HG03064 (cell line): ENCODE results near the gene WNT9A.
A peak's percentile ranks its signal among the peaks of the same experiment; 100 is the strongest.

Experiments
- ATAC-seq: cut with Tn5 transposase; IDR thresholded peaks from one replicate; pipeline ENCODE4 v1.9.1; 2021; ENCODE audit warnings: low read depth; ENCODE audit not compliant: unreplicated experiment

The WNT9A gene

DNA sequence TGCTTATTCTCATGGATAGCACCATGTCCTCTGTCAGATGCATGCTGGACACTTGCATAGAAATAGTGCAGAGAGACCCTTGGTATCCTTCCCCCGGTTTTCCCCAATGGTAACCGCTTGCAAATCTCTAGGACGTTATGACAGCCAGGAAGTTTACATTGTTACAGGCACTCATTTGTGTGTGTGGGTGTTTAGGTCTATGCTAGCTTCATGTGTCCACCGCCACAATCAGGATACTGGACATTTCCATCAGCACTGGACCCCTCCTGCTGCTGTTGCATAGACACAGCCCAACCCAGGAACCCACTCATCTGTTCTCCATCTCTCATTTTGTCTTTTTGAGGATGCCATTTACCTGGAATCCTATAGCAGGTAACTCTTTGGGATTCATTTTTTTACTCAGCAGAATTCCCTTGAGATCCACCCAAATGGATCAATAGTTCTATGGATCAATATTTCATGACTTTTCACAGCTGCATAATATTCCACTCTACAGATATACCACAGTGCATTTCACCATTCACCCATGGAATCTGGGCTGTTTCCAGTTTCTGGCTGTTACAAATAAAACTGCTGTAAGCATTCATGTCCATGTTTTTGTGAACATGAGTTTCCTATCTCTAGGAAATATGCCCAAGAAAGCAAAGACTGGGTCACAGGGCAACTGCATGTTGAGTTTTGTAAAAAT lies 6.6 kb upstream of the WNT9A start:
- no peak for ATAC-seq

DNA sequence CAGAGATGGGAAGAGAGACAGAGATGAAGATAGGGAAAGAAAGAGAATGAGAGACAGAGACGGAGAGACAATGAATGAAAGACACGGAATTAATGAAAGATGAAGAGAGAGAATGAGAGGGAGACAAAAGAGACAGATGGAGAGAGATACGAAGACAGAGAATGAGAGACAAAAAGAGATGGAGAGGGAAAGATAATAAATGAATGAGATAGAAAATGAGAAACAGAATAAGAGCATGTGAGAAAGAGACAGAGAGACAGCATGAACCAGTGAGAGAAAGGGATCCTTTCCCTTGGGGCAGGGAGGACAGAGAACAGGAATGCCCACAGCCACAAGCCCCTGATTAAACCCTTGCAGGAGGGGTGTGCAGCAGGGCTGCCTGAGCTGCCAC lies 5.3 kb upstream of the WNT9A start:
- no peak for ATAC-seq

DNA sequence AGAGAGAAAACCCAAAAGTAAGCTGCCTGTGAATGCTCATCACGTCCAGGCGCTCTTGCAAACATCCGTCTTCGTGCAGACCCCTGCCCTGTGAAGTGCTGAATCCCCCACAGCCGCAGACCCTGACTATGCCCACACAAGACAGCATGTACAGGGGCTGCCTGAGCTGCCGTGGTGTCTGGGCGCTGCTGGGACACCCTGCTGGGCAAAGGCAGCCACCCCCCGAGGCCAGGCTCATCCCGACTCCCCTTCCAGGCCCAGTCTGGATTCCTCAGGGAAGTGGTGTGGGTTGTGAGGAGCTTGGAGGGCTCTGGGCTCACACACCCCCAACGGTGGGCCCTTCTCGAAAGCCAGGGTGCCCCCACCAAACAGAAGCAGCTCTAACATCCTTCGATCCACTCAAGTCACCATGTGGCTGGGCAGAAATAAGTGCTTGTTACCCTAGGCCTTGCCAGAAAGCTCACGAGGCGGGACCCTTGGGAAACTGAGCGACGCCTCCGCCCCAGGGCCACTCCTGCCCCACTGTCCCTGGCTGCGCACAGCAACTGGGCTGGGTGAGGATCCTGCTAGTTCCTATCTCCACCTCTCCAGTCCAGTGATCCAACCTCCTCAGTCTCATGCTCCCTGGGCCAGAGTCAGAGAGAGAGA lies 4.8 kb upstream of the WNT9A start:
- ATAC-seq: no peak

DNA sequence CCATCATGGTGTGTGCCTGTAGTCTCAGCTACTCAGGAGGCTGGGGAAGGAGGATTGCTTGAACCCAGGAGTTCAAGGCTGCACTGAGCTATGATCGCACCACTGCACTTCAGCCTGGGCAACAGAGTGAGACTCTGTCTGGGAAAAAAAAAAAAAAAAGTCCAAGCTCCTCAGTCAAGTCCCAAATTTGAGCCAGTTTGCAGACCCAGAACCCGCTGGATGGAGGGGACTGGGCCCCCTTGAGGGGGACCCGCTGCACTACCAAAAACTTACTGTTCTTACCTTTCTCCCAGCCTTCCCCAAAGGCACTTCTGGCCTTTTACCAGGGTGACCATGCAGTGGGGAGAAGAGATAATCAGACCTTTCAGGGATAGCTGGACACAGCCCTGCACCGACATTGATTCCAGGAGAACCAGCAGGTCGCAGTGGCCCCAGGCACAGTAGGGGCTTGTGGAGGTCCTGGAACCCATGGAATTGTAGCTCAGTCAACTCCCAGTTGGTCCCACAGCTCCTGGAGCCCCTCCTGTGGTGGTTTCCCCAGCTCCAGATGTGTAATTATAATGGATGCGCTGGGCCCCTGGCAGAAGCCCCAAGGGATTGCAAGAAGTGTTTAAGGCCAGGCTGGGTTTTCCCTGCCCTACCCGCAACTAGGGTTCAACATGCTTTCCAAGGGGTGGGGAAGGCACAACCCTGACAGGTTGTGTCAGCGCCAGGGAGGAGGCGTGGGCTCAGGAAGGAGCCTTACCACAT lies 4.1 kb upstream of the WNT9A start:
- ATAC-seq: no peak

DNA sequence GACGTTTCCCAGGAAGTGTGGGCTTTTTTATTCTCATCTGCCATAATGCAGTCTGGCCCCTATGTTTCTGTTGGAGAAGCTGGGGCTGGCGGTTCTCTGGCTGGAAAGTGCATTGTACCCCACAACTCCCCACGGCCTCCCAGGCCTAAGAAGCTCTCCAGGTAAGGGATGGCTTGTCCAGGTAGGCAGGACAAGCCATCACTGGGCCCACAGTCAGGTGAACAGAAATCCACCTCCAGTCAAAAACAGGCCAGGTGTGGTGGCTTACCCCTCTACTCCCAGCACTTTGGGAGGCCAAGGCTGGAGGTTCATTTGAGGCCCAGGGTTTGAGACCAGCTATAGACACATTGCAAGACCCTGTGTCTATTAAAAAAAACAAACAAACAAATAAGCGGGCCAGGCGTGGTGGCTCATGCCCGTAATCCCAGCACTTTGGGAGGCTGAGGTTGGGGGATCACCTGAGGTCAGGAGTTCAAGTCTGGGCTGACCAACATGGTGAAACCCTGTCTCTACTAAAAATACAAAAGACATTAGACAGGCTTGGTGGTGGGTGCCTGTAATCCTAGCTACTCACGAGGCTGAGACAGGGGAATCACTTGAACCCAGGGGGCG lies 3.1 kb upstream of the WNT9A start:
- ATAC-seq: no peak

DNA sequence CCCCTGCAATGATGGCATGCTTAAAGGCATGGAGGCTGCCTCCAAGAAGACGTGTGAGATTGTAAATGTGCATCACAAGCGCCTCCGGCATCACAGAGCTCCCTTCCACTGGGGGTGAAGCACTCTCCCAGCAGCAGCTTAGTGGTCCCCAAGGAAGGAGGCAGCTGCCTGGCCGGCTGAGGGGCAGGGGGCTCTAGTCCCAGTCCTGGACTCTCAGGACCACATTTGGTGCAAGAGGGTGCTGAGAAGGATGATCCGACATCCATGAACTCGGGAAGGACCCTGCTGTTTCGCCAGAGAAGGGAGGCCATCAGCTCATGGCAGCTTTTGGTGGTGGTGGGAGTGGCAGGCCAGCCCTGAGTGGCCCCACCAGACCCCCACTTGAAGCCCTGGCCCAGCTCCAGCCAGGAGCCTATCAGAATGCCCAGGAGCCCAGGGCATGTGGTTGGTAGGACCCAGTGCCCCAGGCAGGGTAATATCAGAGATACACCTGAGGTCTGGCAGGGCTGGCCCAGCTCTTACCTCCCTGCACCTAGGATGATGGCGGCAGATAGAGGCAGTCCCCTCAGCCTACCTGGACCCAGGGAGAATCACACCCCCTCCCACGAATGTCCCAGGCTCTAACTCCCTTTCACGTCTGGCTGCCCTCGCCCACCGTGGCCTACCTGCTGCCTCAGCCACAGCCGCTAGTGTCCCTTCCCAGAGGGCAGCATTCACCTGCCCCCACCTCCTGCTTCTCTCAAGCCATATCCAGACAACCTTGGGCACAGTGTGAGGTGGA lies 2.4 kb upstream of the WNT9A start:
- ATAC-seq: no peak

DNA sequence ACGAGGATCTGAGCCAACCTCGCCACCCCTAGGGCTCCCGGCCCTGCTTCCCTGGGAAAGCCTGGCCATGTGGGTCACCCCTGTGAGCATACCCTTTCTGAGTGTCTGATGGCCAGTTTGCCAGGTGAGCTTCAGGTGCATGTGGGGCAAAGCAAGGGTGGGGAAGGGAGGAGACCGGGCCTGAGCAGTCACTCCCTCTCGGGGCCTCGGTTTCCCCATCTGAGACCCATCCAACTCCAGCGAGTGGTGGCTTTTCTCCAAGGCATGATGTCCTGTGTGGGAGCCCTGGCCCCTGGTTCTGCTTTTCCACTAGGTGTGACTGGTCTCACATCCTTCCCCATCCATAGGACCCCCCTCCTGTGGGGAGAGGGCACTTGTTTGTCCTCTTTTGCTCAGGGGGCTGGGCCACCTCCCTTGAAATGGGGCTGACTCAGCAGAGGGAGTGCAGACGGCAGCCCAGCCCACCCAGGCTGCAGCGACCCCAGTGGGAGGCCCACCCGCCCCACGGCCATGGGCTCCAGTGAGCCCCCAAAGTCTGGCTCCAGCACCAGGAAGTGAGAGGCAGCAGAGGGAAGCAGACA lies 1.7 kb upstream of the WNT9A start:
- ATAC-seq: no peak

DNA sequence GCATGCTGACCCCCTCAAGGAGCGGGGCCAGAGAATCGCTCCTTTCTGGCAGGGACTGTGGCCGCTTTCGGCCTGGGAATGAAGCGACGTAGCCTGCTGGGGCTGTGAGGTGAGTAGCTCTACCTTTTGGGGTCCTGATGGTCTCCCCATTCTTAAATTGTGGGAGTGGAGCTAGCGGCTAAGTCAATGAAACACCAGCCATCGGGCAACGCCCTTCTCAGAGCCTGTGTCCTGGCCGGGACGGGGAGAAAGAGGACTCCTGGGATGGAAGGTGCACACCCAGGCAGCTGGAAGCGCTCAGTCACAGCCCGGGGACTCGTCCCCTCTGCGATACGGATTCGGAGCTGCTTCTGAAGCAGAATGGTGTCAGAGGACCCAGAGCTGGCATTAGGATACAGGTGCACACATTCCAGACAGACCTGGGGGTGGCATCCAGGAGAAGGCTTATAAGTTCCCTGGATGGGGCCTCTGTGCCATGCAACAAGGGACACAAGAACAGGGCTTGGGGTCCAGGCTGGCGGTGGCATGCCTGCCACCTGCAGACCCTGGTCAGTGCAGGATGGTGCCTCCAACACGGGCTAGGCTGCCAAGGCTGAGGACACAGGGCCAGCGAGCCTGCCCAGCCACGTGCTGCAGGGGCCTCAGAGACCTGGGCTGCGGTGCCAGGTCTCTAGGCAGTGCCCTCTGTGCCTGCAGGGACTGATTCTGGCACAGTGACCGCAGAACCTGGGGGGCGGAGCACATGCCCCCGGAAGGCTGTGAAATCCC lies 945 bp upstream of the WNT9A start:
- ATAC-seq: no peak

DNA sequence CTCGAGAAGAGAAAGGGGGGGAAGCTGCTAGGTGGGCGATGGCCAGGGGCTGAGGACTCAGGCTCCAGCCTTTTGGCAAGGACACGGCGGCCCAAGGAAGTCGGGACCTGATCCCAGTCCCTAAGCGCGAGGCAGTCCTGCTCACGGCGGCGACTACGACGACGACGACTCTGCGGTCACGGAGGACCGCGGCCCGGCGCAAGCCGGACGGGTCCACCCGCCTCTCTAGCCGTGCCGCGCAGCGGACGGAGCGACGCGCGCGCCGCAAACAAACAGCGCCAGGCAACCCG lies 401 bp downstream of the WNT9A start:
- no peak for ATAC-seq

DNA sequence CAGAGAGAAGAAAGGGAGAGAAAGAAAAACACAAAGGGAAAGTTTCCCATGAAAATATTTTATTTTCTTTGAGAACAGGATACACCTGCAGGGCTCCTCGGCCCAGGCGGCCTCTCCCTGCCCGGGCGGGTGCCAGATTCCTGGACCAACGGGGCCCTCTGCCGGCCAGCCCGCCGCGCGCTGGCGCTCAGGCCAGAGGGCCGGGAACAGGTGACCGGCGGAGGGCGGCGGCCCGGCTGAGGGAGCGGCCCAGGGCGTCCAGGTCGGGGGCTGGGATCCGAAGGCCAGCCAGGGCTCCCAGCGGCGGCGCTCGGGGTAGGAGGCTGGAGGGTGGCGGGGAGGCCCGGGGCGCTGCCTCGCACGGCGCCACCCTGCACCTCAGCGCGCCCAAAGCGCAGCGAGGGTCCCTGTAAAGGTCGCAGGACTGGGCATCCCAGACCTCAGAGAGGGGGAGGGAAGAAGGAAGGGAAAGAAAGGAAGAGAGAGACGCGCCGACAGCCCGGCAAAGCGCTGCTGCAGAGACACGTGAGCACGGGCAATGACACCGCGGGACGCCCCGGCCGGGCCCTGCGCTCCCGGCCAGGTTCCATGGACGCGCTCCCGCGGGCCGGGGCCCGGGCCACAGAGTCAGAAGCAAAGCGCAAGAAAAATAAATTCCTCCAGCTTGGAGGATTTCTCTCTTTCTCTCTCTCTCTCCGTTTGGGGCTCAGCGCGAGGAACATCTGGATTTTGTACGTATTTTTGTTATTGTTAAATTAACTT lies 927 bp downstream of the WNT9A start:
- peak; percentile 62 for ATAC-seq

DNA sequence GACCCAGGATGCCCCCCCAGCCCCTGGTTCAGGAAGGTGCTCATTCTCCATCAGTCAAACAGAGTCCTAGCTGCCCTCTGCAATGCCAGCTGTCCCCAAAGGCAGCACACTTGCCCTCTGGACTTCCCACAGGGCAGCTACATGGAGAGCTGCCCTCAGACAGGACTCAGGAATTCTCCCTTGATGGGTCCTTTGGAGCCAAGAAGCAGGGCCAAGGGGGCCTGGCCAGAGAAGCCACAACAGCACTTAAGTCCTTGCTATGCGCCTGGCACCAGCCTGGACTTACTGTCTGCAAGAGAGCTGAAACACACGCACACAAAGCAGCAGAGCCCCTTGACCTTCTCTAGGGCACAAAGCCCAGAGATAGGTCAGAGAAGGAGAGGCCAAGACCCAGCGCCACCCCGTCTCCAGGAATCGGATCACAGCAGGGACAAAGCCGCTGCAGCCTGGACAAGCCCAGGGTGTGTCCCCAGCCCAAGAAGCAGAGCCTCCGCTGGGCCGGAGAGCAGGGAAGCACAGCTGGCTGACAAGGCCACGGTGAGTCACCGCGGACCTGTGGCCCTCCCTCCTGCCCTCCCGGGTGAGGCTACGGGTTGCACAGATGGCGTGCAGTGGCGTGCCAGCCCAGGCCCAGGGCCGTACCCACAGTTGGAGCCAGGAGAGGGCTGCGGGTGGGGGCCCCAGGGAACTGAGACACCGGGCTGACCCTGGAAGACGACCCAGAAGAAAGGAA lies 1.7 kb downstream of the WNT9A start:
- peak; percentile 28 for ATAC-seq

DNA sequence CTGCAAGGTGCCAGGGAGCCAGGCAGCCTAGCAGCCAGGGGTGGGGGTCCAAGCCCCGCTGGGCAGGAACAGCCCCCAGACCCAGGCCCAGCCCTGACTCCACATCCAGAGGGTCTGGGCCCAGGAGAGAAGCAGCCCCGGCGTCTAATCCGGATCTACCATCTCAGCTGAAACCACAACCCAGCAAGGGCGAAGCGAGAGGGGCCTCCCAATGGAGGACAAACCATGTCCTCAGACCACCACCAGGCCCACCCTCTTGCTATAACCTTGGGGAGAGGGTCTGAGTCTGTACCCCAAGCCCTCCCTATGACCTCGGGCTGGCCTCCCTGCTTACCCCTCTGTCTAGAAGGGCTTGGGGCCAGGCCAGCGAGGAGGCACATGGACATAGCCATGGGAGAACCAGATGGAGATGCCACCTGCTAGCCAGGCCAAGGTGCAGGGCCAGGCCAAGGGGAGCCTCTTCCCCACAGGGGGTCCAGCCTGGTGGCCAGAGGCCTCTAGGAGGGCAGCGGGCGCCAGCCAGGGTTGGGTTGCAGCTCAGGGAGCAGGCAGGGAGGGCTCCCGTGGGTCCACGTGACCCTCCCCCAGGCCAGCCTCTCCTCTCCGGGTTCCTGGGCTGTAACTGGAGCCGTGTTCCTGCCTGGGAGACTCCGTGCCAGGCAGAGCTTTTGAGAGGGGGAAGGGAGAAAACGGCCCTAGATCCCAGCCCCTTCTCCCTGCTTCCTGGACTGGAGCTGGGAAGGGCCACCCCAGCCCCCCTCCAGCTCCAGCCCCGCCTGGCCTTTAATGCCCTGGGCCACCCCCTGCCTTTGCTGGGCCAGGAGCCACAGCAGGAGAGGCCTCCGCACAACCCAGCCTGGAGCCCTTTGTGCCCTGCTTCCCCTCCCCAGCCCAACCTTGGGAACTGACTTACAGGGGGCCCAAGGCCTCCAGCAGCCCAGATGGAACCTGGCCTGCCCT lies 2.5 kb downstream of the WNT9A start:
- no peak for ATAC-seq

DNA sequence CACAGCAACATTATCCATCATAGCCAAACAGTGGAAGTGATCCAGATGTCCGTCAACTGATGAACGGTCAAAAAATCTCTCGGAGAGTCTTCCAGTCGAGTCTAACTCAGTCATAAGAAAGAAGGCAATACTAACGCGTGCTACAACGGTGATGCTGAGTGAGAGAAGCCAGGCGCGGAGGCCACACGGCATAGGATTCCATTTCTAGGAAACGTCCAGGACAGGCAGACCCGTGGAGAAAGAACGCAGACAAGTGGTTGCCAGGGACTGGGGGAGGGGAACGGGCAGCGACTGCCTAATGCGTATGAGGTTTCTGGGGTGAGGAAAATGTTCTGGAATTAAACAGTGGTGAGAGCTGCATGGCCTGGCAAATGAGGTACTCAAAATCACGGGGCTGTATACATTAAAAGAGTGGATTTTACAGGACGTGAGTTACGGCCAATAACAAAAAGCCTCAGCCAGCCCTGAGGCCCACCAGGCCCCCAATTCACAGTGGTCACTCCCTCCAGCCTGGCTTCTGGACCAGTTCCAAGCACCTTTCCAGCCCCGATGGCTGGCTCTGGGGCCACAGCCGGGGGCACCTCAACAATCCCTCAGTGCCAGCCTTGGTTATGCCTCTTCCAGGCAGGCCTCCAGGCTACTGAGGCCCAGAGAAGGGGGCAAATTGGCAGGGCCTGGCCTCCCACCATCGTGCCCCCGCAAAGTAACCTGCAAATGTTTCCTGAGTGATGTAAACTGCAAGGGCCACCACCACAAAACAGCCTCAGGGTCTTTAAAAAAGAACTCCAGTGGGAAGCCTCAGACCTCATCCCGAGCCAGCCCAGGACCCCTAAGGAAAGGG lies 3.4 kb downstream of the WNT9A start:
- no peak for ATAC-seq

DNA sequence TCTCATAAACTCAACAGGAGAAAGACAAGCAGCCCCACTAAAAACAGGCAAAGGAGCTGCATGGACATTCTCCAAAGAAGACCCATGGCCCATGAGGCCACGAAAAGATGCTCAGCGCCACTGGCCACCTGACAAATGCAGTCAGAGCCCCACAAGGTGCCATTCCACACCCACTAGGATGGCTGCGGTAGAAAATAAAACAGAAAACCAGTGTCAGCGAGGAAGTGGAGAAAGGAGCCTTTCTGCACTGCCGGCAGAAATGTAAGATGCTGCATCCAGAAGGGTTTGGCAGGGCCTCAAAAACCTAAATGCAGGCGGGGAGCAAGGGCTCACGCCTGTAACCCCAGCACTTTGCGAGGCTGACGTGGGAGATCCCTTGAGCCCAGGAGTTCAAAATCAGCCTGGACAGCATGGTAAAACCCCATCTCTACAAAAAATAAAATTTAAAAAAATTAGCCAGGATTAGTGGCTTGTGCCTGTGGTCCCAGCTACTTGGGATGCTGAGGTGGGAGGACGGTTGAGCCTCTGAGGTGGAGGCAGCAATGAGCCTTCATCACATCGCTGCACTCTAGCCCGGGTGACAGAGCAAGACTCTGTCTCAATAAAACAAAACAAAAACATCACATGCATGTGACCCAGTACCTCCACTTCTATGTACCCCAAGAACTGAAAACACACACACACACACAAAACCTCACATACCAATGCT lies 4.2 kb downstream of the WNT9A start:
- ATAC-seq: no peak

DNA sequence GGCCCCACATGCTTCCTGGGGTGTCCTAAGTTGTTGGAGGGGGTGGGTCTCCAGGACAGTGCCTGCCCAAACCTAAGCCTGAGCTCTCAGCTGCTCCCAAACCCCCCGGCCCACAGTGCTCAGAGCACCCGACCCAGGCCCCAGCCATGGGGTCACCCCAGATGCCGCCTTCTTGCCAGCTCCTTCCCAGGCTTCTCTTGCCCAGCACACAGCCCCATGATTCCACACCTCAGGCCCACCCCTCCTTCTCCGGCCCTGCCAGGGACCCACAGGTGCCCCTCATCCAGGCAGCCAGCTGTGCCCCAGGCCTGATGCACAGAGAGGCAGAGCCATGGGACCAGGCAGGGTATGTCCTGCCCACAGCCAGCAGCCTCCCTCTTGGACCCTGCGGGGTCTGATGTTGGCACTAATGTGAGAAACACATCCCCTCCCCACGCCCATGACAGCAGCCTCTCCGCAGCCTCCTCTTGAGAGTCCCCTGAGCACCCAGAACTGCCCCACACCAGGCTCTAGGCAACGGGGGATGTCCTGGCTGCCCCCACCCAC lies 4.9 kb downstream of the WNT9A start:
- no peak for ATAC-seq
